Activated CD8-positive, alpha-beta memory T cell treated with anti-CD3 and anti-CD28 coated beads for 1 hour (primary cell): ENCODE results near the gene OR2AE1.
A peak's percentile ranks its signal among the peaks of the same experiment; 100 is the strongest.
"Not testable (repeated sequence)": the region's sequence is repeated elsewhere in the genome, so short reads cannot be mapped to it uniquely, and the experiment has no call there.

Experiments
- DNase-seq, 2 donors: peaks; one replicate each; pipeline ENCODE4 v3.0.0-alpha.2; 2020; ENCODE audit warnings: low read depth in 1 of 2; ENCODE audit errors: extremely low read depth in 1 of 2

The OR2AE1 gene

GRCh38 chr7:99876933-99877332 lies at the start of gene OR2AE1:
TSS of gene OR2AE1 (minus strand) at chr7:99877033. CDS start at chr7:99877033, 0 bp downstream.
- no peak for DNase-seq

- DNase-seq = no peak
Observed at GRCh38 chr7:99926321-99926720, 49.5 kb upstream of the OR2AE1 start.

GRCh38 chr7:99923200-99923599 lies 46.4 kb upstream of the OR2AE1 start:
- DNase-seq = no peak

GRCh38 chr7:99920149-99920548 lies 43.3 kb upstream of the OR2AE1 start:
- DNase-seq = no peak

- no peak for DNase-seq
Observed at GRCh38 chr7:99919814-99920112, 42.9 kb upstream of the OR2AE1 start.

- DNase-seq = peak; percentile 67 to 76
Observed at GRCh38 chr7:99918959-99919813, 42.4 kb upstream of the OR2AE1 start, which contains the start of gene TRIM4. TSS of gene TRIM4 (minus strand) at chr7:99919530. CDS start at chr7:99919401, 129 bp downstream.

- DNase-seq = no peak
Observed at GRCh38 chr7:99910976-99911375, 34.1 kb upstream of the OR2AE1 start.

- DNase-seq = no peak
Observed at GRCh38 chr7:99901581-99901980, 24.7 kb upstream of the OR2AE1 start.

GRCh38 chr7:99899830-99900519 lies 23.1 kb upstream of the OR2AE1 start:
- no peak for DNase-seq

- DNase-seq = no peak
Observed at GRCh38 chr7:99898836-99899235, 22.0 kb upstream of the OR2AE1 start.

GRCh38 chr7:99898023-99898357 lies 21.2 kb upstream of the OR2AE1 start:
- no peak for DNase-seq

- DNase-seq = no peak
Observed at GRCh38 chr7:99897322-99898022, 20.6 kb upstream of the OR2AE1 start.

GRCh38 chr7:99894738-99895137 lies 17.9 kb upstream of the OR2AE1 start:
- DNase-seq = no peak

- no peak for DNase-seq
Observed at GRCh38 chr7:99893280-99893679, 16.4 kb upstream of the OR2AE1 start.

GRCh38 chr7:99890348-99890747 lies 13.5 kb upstream of the OR2AE1 start:
- not testable (repeated sequence) for DNase-seq

- DNase-seq = not testable (repeated sequence)
Observed at GRCh38 chr7:99888366-99888765, 11.5 kb upstream of the OR2AE1 start.

- DNase-seq = no peak
Observed at GRCh38 chr7:99881370-99881769, 4.5 kb upstream of the OR2AE1 start.

- DNase-seq = no peak
Observed at GRCh38 chr7:99876491-99876890, 342 bp downstream of the OR2AE1 start.

GRCh38 chr7:99868246-99868645 lies 8.6 kb downstream of the OR2AE1 start:
- DNase-seq = no peak

GRCh38 chr7:99867477-99867876 lies 9.4 kb downstream of the OR2AE1 start:
- DNase-seq = not testable (repeated sequence)

GRCh38 chr7:99863847-99864440 lies 12.9 kb downstream of the OR2AE1 start:
- DNase-seq = no peak
